Spleen (tissue), 11 donors: ENCODE measurements around the gene UNG. TPM values are rescaled to one million over a fixed set of nuclear protein-coding genes. Genes with fewer than 3 reads are reported as not detected.
A peak's percentile ranks its signal among the peaks of the same experiment; 100 is the strongest.

Source experiments
- DNase-seq: peaks from one replicate; pipeline ENCODE4 v3.0.0-alpha.2; 2020
- H3K27ac ChIP-seq, 8 donors: fragments of 200-600 bp; sonication (generic) in 7 of 8; 1 replicate in 4 of 8; 2 replicates in 4 of 8; pipeline versions ENCODE4 v1.5.0 to v1.8.0; 2016 to 2021; ENCODE audit warnings: inconsistent platforms in 4 of 8, mild to moderate bottlenecking in 4 of 8, moderate library complexity in 1 of 8
- H3K27me3 ChIP-seq, 7 donors: fragments of 200-600 bp; sonication (generic) in 6 of 7; replicated peaks in 1 of 7; 1 replicate in 4 of 7; 2 replicates in 3 of 7; pipeline versions ENCODE4 v1.5.0 to v1.8.0; 2016 to 2021; ENCODE audit warnings: inconsistent platforms in 3 of 7, mild to moderate bottlenecking in 1 of 7
- H3K36me3 ChIP-seq, 6 donors: fragments of 200-600 bp; sonication (generic) in 5 of 6; 1 replicate in 4 of 6; 2 replicates in 2 of 6; pipeline versions ENCODE4 v1.5.0 to v1.8.0; 2016 to 2021; ENCODE audit warnings: inconsistent platforms in 2 of 6
- H3K4me1 ChIP-seq, 6 donors: fragments of 200-600 bp; sonication (generic) in 5 of 6; 1 replicate in 3 of 6; 2 replicates in 3 of 6; pipeline versions ENCODE4 v1.5.0 to v1.8.0; 2016 to 2021; ENCODE audit warnings: inconsistent platforms in 3 of 6
- H3K4me3 ChIP-seq, 8 donors: fragments of 200-600 bp; sonication (generic) in 7 of 8; 1 replicate in 4 of 8; 2 replicates in 4 of 8; pipeline versions ENCODE4 v1.5.0 to v1.8.0; 2016 to 2021; ENCODE audit warnings: inconsistent platforms in 4 of 8, mild to moderate bottlenecking in 4 of 8, moderate library complexity in 2 of 8
- H3K9me3 ChIP-seq, 8 donors: fragments of 200-600 bp; sonication (generic) in 7 of 8; 1 replicate in 4 of 8; 2 replicates in 4 of 8; pipeline versions ENCODE4 v1.5.0 to v1.8.0; 2016 to 2021; ENCODE audit warnings: inconsistent platforms in 4 of 8
- CTCF ChIP-seq, 11 experiments: fragments of 200-600 bp in 7 of 11; fragments of 450-650 bp in 4 of 11; sonication (generic) in 4 of 11; IDR thresholded peaks in 8 of 11; conservative IDR thresholded peaks in 3 of 11; 1 replicate in 7 of 11; 2 replicates in 4 of 11; pipeline versions ENCODE4 v1.4.0 to v1.8.0; 2016 to 2021; ENCODE audit warnings: antibody characterized with exemption in 11 of 11, inconsistent platforms in 4 of 11, mild to moderate bottlenecking in 1 of 11
- POLR2A ChIP-seq, 3 donors: fragments of 450-650 bp; IDR thresholded peaks; one replicate each; pipeline ENCODE4 v1.5.1; 2017; ENCODE audit warnings: antibody characterized with exemption in 3 of 3, mild to moderate bottlenecking in 1 of 3
- POLR2AphosphoS5 ChIP-seq, 3 donors: sonication (generic); formaldehyde crosslinking; IDR thresholded peaks; one replicate each; pipeline ENCODE4 v1.5.1; 2017; ENCODE audit warnings: antibody characterized with exemption in 3 of 3
- WGBS, 5 donors: extraction: QIAGEN DNeasy Blood & Tissue Kit in 3 of 5; methylation state at CpG; one replicate each; pipeline versions ENCODE4 v1.1.5 to v1.1.7; 2013 to 2018; 5-methylcytosine and 5-hydroxymethylcytosine counted together
- intact Hi-C: fragments of 100-400 bp; cut with DNase I; formaldehyde crosslinking; loops from one replicate; pipeline ENCODE4 v1.15.0; 2023; ENCODE audit warnings: low total_unique reads
- polyA plus RNA-seq, 3 donors: library from polyadenylated mRNA; stranded (reverse); fragments of 200-250 nt; gene quantifications; one replicate each; pipeline ENCODE4 v1.2.1, GENCODE V29; 2013
- total RNA-seq, 7 donors: library from RNA; depleted of rRNA in 3 of 7; stranded (reverse); fragments of >200 nt in 3 of 7; fragmentation: NEBNext Ultra II Directional in 4 of 7; extraction: Animal tissue kit (Norgen Biotek cat#: 25700) in 4 of 7; gene quantifications; one replicate each; pipeline versions ENCODE4 v1.1.0 to v1.2.1, GENCODE V29; 2016 to 2021
- donor health status: healthy with polysubstance abuse.
- donor health status: DM: no; HTN: no; CAD: no; lungs with moderate emphysema.
- donor health status: DM: no; HTN: no; CAD: no.
- donor health status: Bipolar disorder and iron deficiency.
- donor health status: healthy.
- donor health status: DM: no; HTN: no; CAD: no.
- donor health status: DM: yes; HTN: yes; CAD: no.

UNG gene
- total and polyA plus RNA-seq, 10 donors, result 9.8 to 30.6 (median 18.1) TPM

- no peaks in the 10 kb centered on the region for H3K36me3 ChIP-seq
- peak overlapping the region in 1 of 8 donors; percentile 2 for H3K4me3 ChIP-seq
- no peaks in the 10 kb centered on the region for H3K27me3 ChIP-seq
- H3K9me3 ChIP-seq, result peaks cover 0 to 9% (median 6%) of the 10 kb centered on the region in 8 donors
- DNase-seq, result no peak
- H3K27ac ChIP-seq, result peak overlapping the region in 1 of 8 donors; percentile 14
- H3K4me1 ChIP-seq, result peaks cover 0 to 6% (median 0%) of the 10 kb centered on the region in 6 donors
- 68 to 79% (median 71%) methylated on average over 20 to 24 of the region's 24 CpGs for WGBS, 5 donors
- intact Hi-C loops, result no loop called here
- TF ChIP-seq CTCF (IDR thresholded peaks at IDR 0.05 in 8 of 11, conservative IDR thresholded peaks at IDR 0.05 in 3 of 11) (no peak), POLR2AphosphoS5 (IDR thresholded peaks at IDR 0.05) (no peak), POLR2A (IDR thresholded peaks at IDR 0.05) (no peak)
Measured at GRCh38 chr12:109131154-109132050, 34.0 kb downstream of the UNG start.

GRCh38 chr12:109134186-109134917 lies 37.0 kb downstream of the UNG start:
- peak overlapping the region in 4 of 8 donors; percentile 28 to 67 (median 45) for H3K27ac ChIP-seq
- H3K36me3 ChIP-seq, result no peaks in the 10 kb centered on the region
- TF ChIP-seq CTCF (IDR thresholded peaks at IDR 0.05 in 8 of 11, conservative IDR thresholded peaks at IDR 0.05 in 3 of 11) (peak in 10 of 11 experiments; percentile 16 to 61 (median 51)), POLR2A (IDR thresholded peaks at IDR 0.05) (no peak), POLR2AphosphoS5 (IDR thresholded peaks at IDR 0.05) (peak in 2 of 3 donors; percentile 66 to 73)
- H3K4me3 ChIP-seq, result no peak overlapping the region
- H3K9me3 ChIP-seq, result peaks cover 0 to 11% (median 6%) of the 10 kb centered on the region in 8 donors
- peaks cover 0 to 12% (median 5%) of the 10 kb centered on the region in 6 donors for H3K4me1 ChIP-seq
- WGBS, 5 donors, result 49 to 56% (median 51%) methylated on average over 6 of the region's 6 CpGs
- peak; percentile 75 for DNase-seq
- H3K27me3 ChIP-seq, result peaks cover 0 to 5% (median 0%) of the 10 kb centered on the region in 7 donors
- intact Hi-C loops, result no loop called here

- H3K4me1 ChIP-seq, result peaks cover 0 to 12% (median 5%) of the 10 kb centered on the region in 6 donors
- peaks cover 0 to 11% (median 6%) of the 10 kb centered on the region in 8 donors for H3K9me3 ChIP-seq
- TF ChIP-seq CTCF (IDR thresholded peaks at IDR 0.05 in 8 of 11, conservative IDR thresholded peaks at IDR 0.05 in 3 of 11) (no peak), POLR2A (IDR thresholded peaks at IDR 0.05) (no peak), POLR2AphosphoS5 (IDR thresholded peaks at IDR 0.05) (no peak)
- peaks cover 0 to 5% (median 0%) of the 10 kb centered on the region in 7 donors for H3K27me3 ChIP-seq
- no peak for DNase-seq
- 61 to 78% (median 69%) methylated on average over 2 of the region's 2 CpGs for WGBS, 5 donors
- H3K4me3 ChIP-seq, result no peak overlapping the region
- peaks cover 0 to 4% (median 0%) of the 10 kb centered on the region in 6 donors for H3K36me3 ChIP-seq
- H3K27ac ChIP-seq, result peak overlapping the region in 7 of 8 donors; percentile 43 to 85 (median 67)
- intact Hi-C loops, result no loop called here
Measured at GRCh38 chr12:109137055-109137454, 39.7 kb downstream of the UNG start.
